ENCODE results near the gene EP300.
"Not testable (repeated sequence)": the region's sequence is repeated elsewhere in the genome, so short reads cannot be mapped to it uniquely, and the experiment has no call there.

EP300 gene

DNA sequence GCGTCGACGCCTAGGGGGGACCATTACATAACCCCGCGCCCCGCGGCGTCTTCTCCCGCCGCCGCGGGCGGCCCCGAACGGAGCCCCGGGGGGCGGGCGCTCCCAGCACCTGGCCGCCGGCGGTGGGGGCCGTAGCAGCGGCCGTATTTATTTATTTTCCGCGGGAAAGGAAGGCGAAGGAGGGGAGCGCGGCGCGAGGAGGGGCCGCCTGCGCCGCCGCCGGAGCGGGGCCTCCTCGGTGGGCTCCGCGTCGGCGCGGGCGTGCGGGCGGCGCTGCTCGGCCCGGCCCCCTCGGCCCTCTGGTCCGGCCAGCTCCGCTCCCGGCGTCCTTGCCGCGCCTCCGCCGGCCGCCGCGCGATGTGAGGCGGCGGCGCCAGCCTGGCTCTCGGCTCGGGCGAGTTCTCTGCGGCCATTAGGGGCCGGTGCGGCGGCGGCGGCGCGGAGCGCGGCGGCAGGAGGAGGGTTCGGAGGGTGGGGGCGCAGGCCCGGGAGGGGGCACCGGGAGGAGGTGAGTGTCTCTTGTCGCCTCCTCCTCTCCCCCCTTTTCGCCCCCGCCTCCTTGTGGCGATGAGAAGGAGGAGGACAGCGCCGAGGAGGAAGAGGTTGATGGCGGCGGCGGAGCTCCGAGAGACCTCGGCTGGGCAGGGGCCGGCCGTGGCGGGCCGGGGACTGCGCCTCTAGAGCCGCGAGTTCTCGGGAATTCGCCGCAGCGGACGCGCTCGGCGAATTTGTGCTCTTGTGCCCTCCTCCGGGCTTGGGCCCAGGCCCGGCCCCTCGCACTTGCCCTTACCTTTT, at the start of gene EP300:
Gene EP300, plus strand, starts transcription at position 570 of the 795 bp plus-strand sequence. CDS start 413 bp downstream, outside the sequence.
- TF ChIP-seq CTCF (IDR thresholded peaks at IDR 0.05; ENCODE audit: low read depth, low read length, missing control alignments) = peak; percentile 22
- H3K4me3 ChIP-seq (ENCODE audit: low read depth, low read length) = peak within 1 kb of the TSS; percentile 86
- peak; percentile 28 for DNase-seq (ENCODE audit: low read depth)
- in situ Hi-C loops (cut with HindIII; ENCODE audit: low sequenced_read_pairs) = no loop called here

GRCh38 chr22:41043722-41044121, 48.7 kb upstream of the EP300 start:
- no peak for DNase-seq (ENCODE audit: low read depth)
- H3K4me3 ChIP-seq (ENCODE audit: low read depth, low read length) = no peak overlapping the region
- no peak for TF ChIP-seq CTCF (IDR thresholded peaks at IDR 0.05; ENCODE audit: low read depth, low read length, missing control alignments)
- in situ Hi-C loops (cut with HindIII; ENCODE audit: low sequenced_read_pairs) = no loop called here

DNA sequence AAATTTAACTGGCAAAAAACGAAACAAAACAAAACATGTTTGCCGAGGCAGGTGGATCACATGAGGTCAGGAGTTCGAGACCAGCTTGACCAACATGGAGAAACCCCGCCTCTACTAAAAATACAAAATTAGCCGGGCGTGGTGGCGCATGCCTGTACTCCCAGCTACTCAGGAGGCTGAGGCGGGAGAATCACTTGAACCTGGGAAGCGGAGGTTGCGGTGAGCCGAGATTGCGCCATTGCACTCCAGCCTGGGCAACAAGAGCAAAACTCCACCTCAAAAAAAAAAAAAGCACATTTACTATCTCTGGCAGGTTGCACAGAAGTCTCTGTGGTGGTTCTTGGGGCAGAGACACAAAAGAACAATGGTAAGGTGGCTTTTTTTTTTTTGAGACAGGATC, 46.8 kb upstream of the EP300 start:
- in situ Hi-C loops (cut with HindIII; ENCODE audit: low sequenced_read_pairs); DNase-seq (ENCODE audit: low read depth); H3K4me3 ChIP-seq (ENCODE audit: low read depth, low read length): not testable (repeated sequence)

DNA sequence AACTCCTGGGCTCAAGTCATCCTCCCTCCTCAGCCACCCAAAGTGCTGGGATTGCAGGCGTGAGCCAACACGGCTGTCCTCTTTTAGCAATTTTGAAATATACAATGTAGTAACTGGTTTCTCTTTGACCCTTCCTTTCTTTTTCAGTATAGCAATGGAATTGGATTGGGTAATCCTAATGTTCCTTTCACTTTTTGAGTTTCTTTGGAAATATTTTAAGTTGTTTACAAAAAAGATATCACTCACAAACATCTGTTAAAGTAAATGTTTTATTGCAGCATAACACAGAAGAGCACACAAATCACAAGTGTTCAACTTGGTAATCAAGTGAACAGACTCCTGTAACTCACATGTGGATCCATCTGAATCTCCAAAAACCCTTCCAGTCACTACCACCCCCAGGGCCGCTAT, 44.6 kb upstream of the EP300 start:
- H3K4me3 ChIP-seq (ENCODE audit: low read depth, low read length) = no peak overlapping the region
- DNase-seq (ENCODE audit: low read depth) = no peak
- no peak for TF ChIP-seq CTCF (IDR thresholded peaks at IDR 0.05; ENCODE audit: low read depth, low read length, missing control alignments)
- in situ Hi-C loops (cut with HindIII; ENCODE audit: low sequenced_read_pairs) = no loop called here

GRCh38 chr22:41048345-41048744, 44.0 kb upstream of the EP300 start:
- DNase-seq (ENCODE audit: low read depth); H3K4me3 ChIP-seq (ENCODE audit: low read depth, low read length); in situ Hi-C loops (cut with HindIII; ENCODE audit: low sequenced_read_pairs): not testable (repeated sequence)

DNA sequence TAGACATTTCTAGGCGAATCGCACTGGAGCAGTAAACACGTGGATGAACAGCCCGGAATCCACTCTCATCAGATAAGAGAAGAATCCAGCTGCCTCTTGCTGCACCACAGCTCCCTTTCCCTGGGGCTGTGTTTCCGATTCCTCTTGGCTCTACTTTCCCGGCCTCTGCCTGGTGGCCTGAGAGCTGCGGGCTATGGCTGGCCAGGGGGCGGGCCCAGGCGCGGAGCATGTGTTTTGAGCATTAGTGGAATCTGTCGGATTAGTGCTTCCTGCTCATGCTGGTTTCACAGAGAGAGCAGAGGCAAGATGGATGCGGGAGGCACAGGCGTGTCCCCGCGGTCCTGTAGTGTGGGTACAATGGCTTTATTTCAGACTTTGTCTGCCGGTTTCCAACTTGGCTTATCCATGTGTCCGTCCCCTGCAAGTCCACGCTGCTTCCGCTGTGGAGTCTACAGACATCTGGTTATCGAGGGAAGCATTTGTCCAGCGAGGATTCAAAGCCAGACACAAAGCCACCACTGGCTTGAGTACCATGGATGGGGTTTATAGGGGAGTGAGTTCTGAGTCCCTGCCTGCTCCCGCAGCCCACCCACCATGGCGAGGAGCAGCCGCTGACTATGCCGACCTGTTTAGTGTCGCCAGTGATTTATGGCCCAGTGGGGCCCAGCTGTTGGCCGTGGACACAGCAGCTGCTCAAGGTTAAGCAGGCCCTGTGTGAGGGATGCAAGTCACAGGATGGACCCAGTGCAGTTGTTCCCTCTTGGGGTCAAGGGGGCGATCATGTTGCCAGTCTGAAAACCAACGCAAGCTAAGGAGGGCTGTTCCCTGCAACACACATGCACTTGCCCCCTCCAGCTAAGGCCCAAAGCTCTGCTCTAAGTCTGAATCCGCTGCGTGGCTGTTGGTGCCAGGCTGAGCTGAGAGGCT, 43.3 kb upstream of the EP300 start:
- peak; percentile 23 for DNase-seq (ENCODE audit: low read depth)
- H3K4me3 ChIP-seq (ENCODE audit: low read depth, low read length) = no peak overlapping the region
- no peak for TF ChIP-seq CTCF (IDR thresholded peaks at IDR 0.05; ENCODE audit: low read depth, low read length, missing control alignments)
- in situ Hi-C loops (cut with HindIII; ENCODE audit: low sequenced_read_pairs) = no loop called here

- in situ Hi-C loops (cut with HindIII; ENCODE audit: low sequenced_read_pairs); H3K4me3 ChIP-seq (ENCODE audit: low read depth, low read length); DNase-seq (ENCODE audit: low read depth): not testable (repeated sequence)
Measured at GRCh38 chr22:41049795-41050194, 42.6 kb upstream of the EP300 start.

GRCh38 chr22:41050883-41051282, 41.5 kb upstream of the EP300 start:
- no peak for TF ChIP-seq CTCF (IDR thresholded peaks at IDR 0.05; ENCODE audit: low read depth, low read length, missing control alignments)
- in situ Hi-C loops (cut with HindIII; ENCODE audit: low sequenced_read_pairs) = no loop called here
- DNase-seq (ENCODE audit: low read depth) = no peak
- no peak overlapping the region for H3K4me3 ChIP-seq (ENCODE audit: low read depth, low read length)
